ENCODE data around the gene ATRAID.
"Not testable (repeated sequence)": the region's sequence is repeated elsewhere in the genome, so short reads cannot be mapped to it uniquely, and the experiment has no call there.

Gene ATRAID

GRCh38 chr2:27175781-27176180, 36.1 kb upstream of the ATRAID start:
- not testable (repeated sequence) for H3K18ac ChIP-seq (ENCODE audit: low read length); H4K8ac ChIP-seq (ENCODE audit: low read depth, low read length); DNase-seq (ENCODE audit: low spot score); H2BK12ac ChIP-seq (ENCODE audit: low read length); H3K9me3 ChIP-seq (replicated peaks in 1 of 2; ENCODE audit: control insufficient read depth in 2 of 2, insufficient read depth in 1 of 2, low read depth in 1 of 2, low read length in 2 of 2); H4K91ac ChIP-seq (ENCODE audit: low read depth, low read length, poor library complexity); H2AK5ac ChIP-seq (ENCODE audit: low read depth, low read length); H3K4ac ChIP-seq (ENCODE audit: low read length); H3K23ac ChIP-seq (ENCODE audit: low read depth, low read length, poor library complexity); H2BK120ac ChIP-seq (ENCODE audit: low read depth, low read length); H3K79me1 ChIP-seq (ENCODE audit: low read depth, low read length); H3K4me2 ChIP-seq (ENCODE audit: insufficient read depth, low read length, poor library complexity, severe bottlenecking); H3K4me3 ChIP-seq (ENCODE audit: low read length in 2 of 2); H3K36me3 ChIP-seq (replicated peaks in 1 of 2; ENCODE audit: control insufficient read depth in 2 of 2, insufficient read depth in 2 of 2, low read length in 2 of 2); H3K14ac ChIP-seq (ENCODE audit: low read length); H2BK15ac ChIP-seq (ENCODE audit: low read length); H3K4me1 ChIP-seq (ENCODE audit: control insufficient read depth in 2 of 2, insufficient read depth in 1 of 2, low read depth in 1 of 2, low read length in 2 of 2); H2AFZ ChIP-seq (ENCODE audit: low read length); H3K9ac ChIP-seq (ENCODE audit: low read depth, low read length, poor library complexity); H2BK5ac ChIP-seq (ENCODE audit: low read length); H3K27ac ChIP-seq (replicated peaks; ENCODE audit: low read length)
- H3K27me3 ChIP-seq (ENCODE audit: control insufficient read depth in 3 of 3, insufficient read depth in 3 of 3, low read depth in 1 of 3, low read length in 3 of 3) = peaks cover 0 to 44% (median 0%) of the 10 kb centered on the region in 3 experiments
- WGBS, 2 donors (ENCODE audit: extremely low coverage in 2 of 2, insufficient read length in 2 of 2, insufficient replicate concordance in 1 of 2) = no CpG with 5 or more reads among the region's 4 CpGs

GRCh38 chr2:27177441-27178351, 34.1 kb upstream of the ATRAID start:
- Histone ChIP-seq H3K27ac (replicated peaks; ENCODE audit: low read length) (no peak overlapping the region), H2BK15ac (ENCODE audit: low read length) (no peak overlapping the region), H3K18ac (ENCODE audit: low read length) (no peak overlapping the region), H2BK12ac (ENCODE audit: low read length) (no peak overlapping the region), H3K27me3 (ENCODE audit: control insufficient read depth in 3 of 3, insufficient read depth in 3 of 3, low read depth in 1 of 3, low read length in 3 of 3) (peaks cover 0 to 32% (median 0%) of the 10 kb centered on the region in 3 experiments), H3K14ac (ENCODE audit: low read length) (no peak overlapping the region), H3K4me2 (ENCODE audit: insufficient read depth, low read length, poor library complexity, severe bottlenecking) (no peak overlapping the region), H2AK5ac (ENCODE audit: low read depth, low read length) (no peak overlapping the region), H3K4ac (ENCODE audit: low read length) (no peak overlapping the region), H3K36me3 (replicated peaks in 1 of 2; ENCODE audit: control insufficient read depth in 2 of 2, insufficient read depth in 2 of 2, low read length in 2 of 2) (no peaks in the 10 kb centered on the region), H3K23ac (ENCODE audit: low read depth, low read length, poor library complexity) (no peak overlapping the region), H3K79me1 (ENCODE audit: low read depth, low read length) (no peaks in the 10 kb centered on the region), H2BK5ac (ENCODE audit: low read length) (no peak overlapping the region), H3K9me3 (replicated peaks in 1 of 2; ENCODE audit: control insufficient read depth in 2 of 2, insufficient read depth in 1 of 2, low read depth in 1 of 2, low read length in 2 of 2) (no peaks in the 10 kb centered on the region), H2AFZ (ENCODE audit: low read length) (no peak overlapping the region), H4K8ac (ENCODE audit: low read depth, low read length) (no peak overlapping the region), H3K4me3 (ENCODE audit: low read length in 2 of 2) (no peak overlapping the region), H3K4me1 (ENCODE audit: control insufficient read depth in 2 of 2, insufficient read depth in 1 of 2, low read depth in 1 of 2, low read length in 2 of 2) (no peaks in the 10 kb centered on the region), H2BK120ac (ENCODE audit: low read depth, low read length) (no peak overlapping the region), H3K9ac (ENCODE audit: low read depth, low read length, poor library complexity) (no peak overlapping the region), H4K91ac (ENCODE audit: low read depth, low read length, poor library complexity) (no peak overlapping the region)
- no peak for DNase-seq (ENCODE audit: low spot score)
- WGBS, 2 donors (ENCODE audit: extremely low coverage in 2 of 2, insufficient read length in 2 of 2, insufficient replicate concordance in 1 of 2) = no CpG with 5 or more reads among the region's 15 CpGs

- H3K4me2 ChIP-seq (ENCODE audit: insufficient read depth, low read length, poor library complexity, severe bottlenecking) = no peak overlapping the region
- H4K8ac ChIP-seq (ENCODE audit: low read depth, low read length) = no peak overlapping the region
- H3K4me3 ChIP-seq (ENCODE audit: low read length in 2 of 2) = no peak overlapping the region
- DNase-seq (ENCODE audit: low spot score) = no peak
- no peak overlapping the region for H4K91ac ChIP-seq (ENCODE audit: low read depth, low read length, poor library complexity)
- no peak overlapping the region for H2BK5ac ChIP-seq (ENCODE audit: low read length)
- H3K4ac ChIP-seq (ENCODE audit: low read length) = no peak overlapping the region
- H3K18ac ChIP-seq (ENCODE audit: low read length) = no peak overlapping the region
- no peak overlapping the region for H3K23ac ChIP-seq (ENCODE audit: low read depth, low read length, poor library complexity)
- H3K79me1 ChIP-seq (ENCODE audit: low read depth, low read length) = no peaks in the 10 kb centered on the region
- H3K27me3 ChIP-seq (ENCODE audit: control insufficient read depth in 3 of 3, insufficient read depth in 3 of 3, low read depth in 1 of 3, low read length in 3 of 3) = peaks cover 0 to 28% (median 0%) of the 10 kb centered on the region in 3 experiments
- no peaks in the 10 kb centered on the region for H3K4me1 ChIP-seq (ENCODE audit: control insufficient read depth in 2 of 2, insufficient read depth in 1 of 2, low read depth in 1 of 2, low read length in 2 of 2)
- H3K27ac ChIP-seq (replicated peaks; ENCODE audit: low read length) = no peak overlapping the region
- H3K36me3 ChIP-seq (replicated peaks in 1 of 2; ENCODE audit: control insufficient read depth in 2 of 2, insufficient read depth in 2 of 2, low read length in 2 of 2) = no peaks in the 10 kb centered on the region
- no peaks in the 10 kb centered on the region for H3K9me3 ChIP-seq (replicated peaks in 1 of 2; ENCODE audit: control insufficient read depth in 2 of 2, insufficient read depth in 1 of 2, low read depth in 1 of 2, low read length in 2 of 2)
- no peak overlapping the region for H3K9ac ChIP-seq (ENCODE audit: low read depth, low read length, poor library complexity)
- no peak overlapping the region for H2BK120ac ChIP-seq (ENCODE audit: low read depth, low read length)
- H3K14ac ChIP-seq (ENCODE audit: low read length) = no peak overlapping the region
- WGBS, 2 donors (ENCODE audit: extremely low coverage in 2 of 2, insufficient read length in 2 of 2, insufficient replicate concordance in 1 of 2) = no CpG with 5 or more reads among the region's 3 CpGs
- no peak overlapping the region for H2AK5ac ChIP-seq (ENCODE audit: low read depth, low read length)
- H2BK12ac ChIP-seq (ENCODE audit: low read length) = no peak overlapping the region
- no peak overlapping the region for H2AFZ ChIP-seq (ENCODE audit: low read length)
- H2BK15ac ChIP-seq (ENCODE audit: low read length) = no peak overlapping the region
Observed at GRCh38 chr2:27178469-27178868, 33.4 kb upstream of the ATRAID start.

- Histone ChIP-seq H2BK12ac (ENCODE audit: low read length) (no peak overlapping the region), H3K9me3 (replicated peaks in 1 of 2; ENCODE audit: control insufficient read depth in 2 of 2, insufficient read depth in 1 of 2, low read depth in 1 of 2, low read length in 2 of 2) (no peaks in the 10 kb centered on the region), H3K18ac (ENCODE audit: low read length) (no peak overlapping the region), H3K79me1 (ENCODE audit: low read depth, low read length) (no peaks in the 10 kb centered on the region), H2BK5ac (ENCODE audit: low read length) (no peak overlapping the region), H3K4me3 (ENCODE audit: low read length in 2 of 2) (no peak overlapping the region), H3K4me2 (ENCODE audit: insufficient read depth, low read length, poor library complexity, severe bottlenecking) (no peak overlapping the region), H3K4me1 (ENCODE audit: control insufficient read depth in 2 of 2, insufficient read depth in 1 of 2, low read depth in 1 of 2, low read length in 2 of 2) (no peaks in the 10 kb centered on the region), H2BK120ac (ENCODE audit: low read depth, low read length) (no peak overlapping the region), H3K9ac (ENCODE audit: low read depth, low read length, poor library complexity) (no peak overlapping the region), H3K36me3 (replicated peaks in 1 of 2; ENCODE audit: control insufficient read depth in 2 of 2, insufficient read depth in 2 of 2, low read length in 2 of 2) (no peaks in the 10 kb centered on the region), H3K4ac (ENCODE audit: low read length) (no peak overlapping the region), H3K14ac (ENCODE audit: low read length) (no peak overlapping the region), H2AFZ (ENCODE audit: low read length) (no peak overlapping the region), H4K91ac (ENCODE audit: low read depth, low read length, poor library complexity) (no peak overlapping the region), H3K27ac (replicated peaks; ENCODE audit: low read length) (no peak overlapping the region), H3K23ac (ENCODE audit: low read depth, low read length, poor library complexity) (no peak overlapping the region), H2BK15ac (ENCODE audit: low read length) (no peak overlapping the region), H3K27me3 (ENCODE audit: control insufficient read depth in 3 of 3, insufficient read depth in 3 of 3, low read depth in 1 of 3, low read length in 3 of 3) (peaks cover 0 to 28% (median 0%) of the 10 kb centered on the region in 3 experiments), H2AK5ac (ENCODE audit: low read depth, low read length) (no peak overlapping the region), H4K8ac (ENCODE audit: low read depth, low read length) (no peak overlapping the region)
- no peak for DNase-seq (ENCODE audit: low spot score)
- WGBS, 2 donors (ENCODE audit: extremely low coverage in 2 of 2, insufficient read length in 2 of 2, insufficient replicate concordance in 1 of 2) = no CpG with 5 or more reads among the region's 3 CpGs
Observed at GRCh38 chr2:27179344-27180000, 32.4 kb upstream of the ATRAID start.

Data from neuronal stem cell (in vitro differentiated cells).